ENCODE data around the gene MRPL52. TPM values are rescaled to one million over a fixed set of nuclear protein-coding genes. Genes with fewer than 3 reads are reported as not detected.

Gene MRPL52
- total and polyA plus RNA-seq, 10 of the 15 experiments (the other 5 are each of a cell fraction or from before 2014, with no cell fraction given): 51.7 to 541 (median 142) TPM

- RAD21 ChIA-PET (ENCODE audit: unreplicated experiment): interaction anchor here (1.3 to 9.8 kb wide), 5 partner anchors 14 to 225 kb away, joined by 4 to 219 read pairs (median 11); partner anchors contain the start of genes OXA1L and SLC7A7
- Histone ChIP-seq H3K36me3 (ENCODE audit: control insufficient read depth in 2 of 2, insufficient read depth in 2 of 2, low read length in 1 of 2) (peaks cover 0 to 2% of the 10 kb centered on the region in 2 experiments; a peak in 2 of 4 replicates), H3K4me2 (ENCODE audit: control insufficient read depth, insufficient read depth) (peak overlapping the region; percentile 78), H3K4me3 (peak overlapping the region; percentile 13; the same call in 1 of the 2 replicates), H3K27me3 (replicated peaks in 1 of 2; ENCODE audit: control insufficient read depth in 2 of 2, insufficient read depth in 2 of 2, low read length in 1 of 2) (no peaks in the 10 kb centered on the region), H2AFZ (ENCODE audit: control insufficient read depth, low read depth, low read length) (peak overlapping the region; percentile 15; the same call in 1 of the 2 replicates), H3K9me3 (replicated peaks; ENCODE audit: control insufficient read depth, insufficient read depth, low read length) (no peaks in the 10 kb centered on the region; the same call in 2 of the 3 replicates), H3K79me2 (ENCODE audit: control insufficient read depth, insufficient read depth, low read length) (peaks cover 32% of the 10 kb centered on the region), H3K27ac (ENCODE audit: control insufficient read depth, insufficient read depth) (peak overlapping the region; percentile 75), H3K9ac (ENCODE audit: control insufficient read depth, insufficient read depth, low read length) (peak overlapping the region; percentile 32; the same call in 1 of the 2 replicates), H3K4me1 (ENCODE audit: control insufficient read depth, insufficient read depth, low read length) (peaks cover 65% of the 10 kb centered on the region), H4K20me1 (ENCODE audit: control insufficient read depth, insufficient read depth) (no peaks in the 10 kb centered on the region)
- ATAC-seq (peak; percentile 81), DNase-seq (ENCODE audit: low read depth, low spot score) (peak; percentile 79), FAIRE-seq (peak; percentile 88)
- 0% methylated on average over 7 of the region's 7 CpGs for WGBS (ENCODE audit: insufficient coverage, insufficient replicate concordance, low lambda C conversion rate, missing lambda C conversion rate)
- BruUV-seq (replicated peaks): no TSS peak
- CTCF ChIA-PET: interaction anchor here (0.9 to 4.1 kb wide), 8 partner anchors 9 to 196 kb away, joined by 3 to 37 read pairs (median 6); partner anchors contain the start of genes ABHD4 and SLC7A7
- POLR2A ChIA-PET: interaction anchor here (0.5 to 11.3 kb wide), 7 partner anchors 14 to 273 kb away, joined by 3 to 245 read pairs (median 5); partner anchors contain the start of genes LRP10, OXA1L and SLC7A7
- SMC1A ChIA-PET (ENCODE audit: uncharacterized antibody, unreplicated experiment): interaction anchor here (0.8 to 20.3 kb wide), 6 partner anchors 15 to 58 kb away, joined by 3 to 395 read pairs (median 6); partner anchors contain the start of gene SLC7A7
- intact Hi-C loops (cut with micrococcal nuclease; ENCODE audit: unreplicated experiment): loop anchor here (10.0 kb wide), 1 partner anchor 310 kb away; no protein-coding TSS in a partner anchor
- in situ Hi-C loops (cut with MboI): no loop called here
- TF ChIP-seq, protein P1, sequence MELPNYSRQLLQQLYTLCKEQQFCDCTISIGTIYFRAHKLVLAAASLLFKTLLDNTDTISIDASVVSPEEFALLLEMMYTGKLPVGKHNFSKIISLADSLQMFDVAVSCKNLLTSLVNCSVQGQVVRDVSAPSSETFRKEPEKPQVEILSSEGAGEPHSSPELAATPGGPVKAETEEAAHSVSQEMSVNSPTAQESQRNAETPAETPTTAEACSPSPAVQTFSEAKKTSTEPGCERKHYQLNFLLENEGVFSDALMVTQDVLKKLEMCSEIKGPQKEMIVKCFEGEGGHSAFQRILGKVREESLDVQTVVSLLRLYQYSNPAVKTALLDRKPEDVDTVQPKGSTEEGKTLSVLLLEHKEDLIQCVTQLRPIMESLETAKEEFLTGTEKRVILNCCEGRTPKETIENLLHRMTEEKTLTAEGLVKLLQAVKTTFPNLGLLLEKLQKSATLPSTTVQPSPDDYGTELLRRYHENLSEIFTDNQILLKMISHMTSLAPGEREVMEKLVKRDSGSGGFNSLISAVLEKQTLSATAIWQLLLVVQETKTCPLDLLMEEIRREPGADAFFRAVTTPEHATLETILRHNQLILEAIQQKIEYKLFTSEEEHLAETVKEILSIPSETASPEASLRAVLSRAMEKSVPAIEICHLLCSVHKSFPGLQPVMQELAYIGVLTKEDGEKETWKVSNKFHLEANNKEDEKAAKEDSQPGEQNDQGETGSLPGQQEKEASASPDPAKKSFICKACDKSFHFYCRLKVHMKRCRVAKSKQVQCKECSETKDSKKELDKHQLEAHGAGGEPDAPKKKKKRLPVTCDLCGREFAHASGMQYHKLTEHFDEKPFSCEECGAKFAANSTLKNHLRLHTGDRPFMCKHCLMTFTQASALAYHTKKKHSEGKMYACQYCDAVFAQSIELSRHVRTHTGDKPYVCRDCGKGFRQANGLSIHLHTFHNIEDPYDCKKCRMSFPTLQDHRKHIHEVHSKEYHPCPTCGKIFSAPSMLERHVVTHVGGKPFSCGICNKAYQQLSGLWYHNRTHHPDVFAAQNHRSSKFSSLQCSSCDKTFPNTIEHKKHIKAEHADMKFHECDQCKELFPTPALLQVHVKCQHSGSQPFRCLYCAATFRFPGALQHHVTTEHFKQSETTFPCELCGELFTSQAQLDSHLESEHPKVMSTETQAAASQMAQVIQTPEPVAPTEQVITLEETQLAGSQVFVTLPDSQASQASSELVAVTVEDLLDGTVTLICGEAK (IDR thresholded peaks at IDR 0.05; ENCODE audit: borderline replicate concordance): no peak
- TF ChIP-seq JUNB (IDR thresholded peaks at IDR 0.05): peak; percentile 12; the same call in 1 of the 2 replicates
- peak; percentile 62; the same call in 1 of the 2 replicates for TF ChIP-seq MEF2A (IDR thresholded peaks at IDR 0.05; ENCODE audit: insufficient read depth, low read depth, low read length)
- TF ChIP-seq RBBP5 (conservative IDR thresholded peaks at IDR 0.05): no peak
- no peak for TF ChIP-seq ZNF207 (IDR thresholded peaks at IDR 0.05; ENCODE audit: borderline replicate concordance)
- TF ChIP-seq MYC (IDR thresholded peaks at IDR 0.05; ENCODE audit: insufficient read depth, insufficient read length, insufficient replicate concordance, low read length, severe bottlenecking): no peak
- no peak for TF ChIP-seq ZSCAN29 (IDR thresholded peaks at IDR 0.05)
- peak; percentile 85 for TF ChIP-seq ATF7 (IDR thresholded peaks at IDR 0.05; ENCODE audit: low read depth)
- TF ChIP-seq BMI1 (IDR thresholded peaks at IDR 0.05; ENCODE audit: borderline replicate concordance): no peak
- TF ChIP-seq POU2F2 (IDR thresholded peaks at IDR 0.05; ENCODE audit: borderline replicate concordance, low read depth, low read length): peak; percentile 14; the same call in 1 of the 3 replicates
- no peak for TF ChIP-seq ZNF622 (IDR thresholded peaks at IDR 0.05)
- 0 out of 2 replicates have a peak, but pooled peaks have one; percentile 7 for TF ChIP-seq SMARCA5 (IDR thresholded peaks at IDR 0.05)
- TF ChIP-seq, protein P2, sequence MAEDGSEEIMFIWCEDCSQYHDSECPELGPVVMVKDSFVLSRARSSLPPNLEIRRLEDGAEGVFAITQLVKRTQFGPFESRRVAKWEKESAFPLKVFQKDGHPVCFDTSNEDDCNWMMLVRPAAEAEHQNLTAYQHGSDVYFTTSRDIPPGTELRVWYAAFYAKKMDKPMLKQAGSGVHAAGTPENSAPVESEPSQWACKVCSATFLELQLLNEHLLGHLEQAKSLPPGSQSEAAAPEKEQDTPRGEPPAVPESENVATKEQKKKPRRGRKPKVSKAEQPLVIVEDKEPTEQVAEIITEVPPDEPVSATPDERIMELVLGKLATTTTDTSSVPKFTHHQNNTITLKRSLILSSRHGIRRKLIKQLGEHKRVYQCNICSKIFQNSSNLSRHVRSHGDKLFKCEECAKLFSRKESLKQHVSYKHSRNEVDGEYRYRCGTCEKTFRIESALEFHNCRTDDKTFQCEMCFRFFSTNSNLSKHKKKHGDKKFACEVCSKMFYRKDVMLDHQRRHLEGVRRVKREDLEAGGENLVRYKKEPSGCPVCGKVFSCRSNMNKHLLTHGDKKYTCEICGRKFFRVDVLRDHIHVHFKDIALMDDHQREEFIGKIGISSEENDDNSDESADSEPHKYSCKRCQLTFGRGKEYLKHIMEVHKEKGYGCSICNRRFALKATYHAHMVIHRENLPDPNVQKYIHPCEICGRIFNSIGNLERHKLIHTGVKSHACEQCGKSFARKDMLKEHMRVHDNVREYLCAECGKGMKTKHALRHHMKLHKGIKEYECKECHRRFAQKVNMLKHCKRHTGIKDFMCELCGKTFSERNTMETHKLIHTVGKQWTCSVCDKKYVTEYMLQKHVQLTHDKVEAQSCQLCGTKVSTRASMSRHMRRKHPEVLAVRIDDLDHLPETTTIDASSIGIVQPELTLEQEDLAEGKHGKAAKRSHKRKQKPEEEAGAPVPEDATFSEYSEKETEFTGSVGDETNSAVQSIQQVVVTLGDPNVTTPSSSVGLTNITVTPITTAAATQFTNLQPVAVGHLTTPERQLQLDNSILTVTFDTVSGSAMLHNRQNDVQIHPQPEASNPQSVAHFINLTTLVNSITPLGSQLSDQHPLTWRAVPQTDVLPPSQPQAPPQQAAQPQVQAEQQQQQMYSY (CRISPR knock-in tag; IDR thresholded peaks at IDR 0.05): no peak
- no peak for TF ChIP-seq STAT3 (IDR thresholded peaks at IDR 0.05; ENCODE audit: low read depth, low read length)
Measured at GRCh38 chr14:22794551-22794951, 35.1 kb upstream of the MRPL52 start.
